ENCODE results near the gene ANKRD11. TPM values are rescaled to one million over a fixed set of nuclear protein-coding genes. Genes with fewer than 3 reads are reported as not detected.
"Not testable (repeated sequence)": the region's sequence is repeated elsewhere in the genome, so short reads cannot be mapped to it uniquely, and the experiment has no call there.

ANKRD11 gene
- total RNA-seq, 2 experiments from 2014 or later, result 144 to 145 TPM

- no peaks in the 10 kb centered on the region for H3K9me3 Mint-ChIP-seq (ENCODE audit: low read depth)
- CTCF ChIA-PET, result interaction anchor here (0.7 to 1.1 kb wide), 2 partner anchors 63 to 66 kb away, joined by 3 read pairs; no protein-coding TSS in a partner anchor
- peaks cover 98% of the 10 kb centered on the region for H3K4me1 Mint-ChIP-seq
- peak overlapping the region; percentile 64 for H3K27ac Mint-ChIP-seq
- DNase-seq (peak; percentile 36), ATAC-seq (no peak)
- peaks cover 16% of the 10 kb centered on the region for H3K36me3 Mint-ChIP-seq (ENCODE audit: low read depth)
- no peaks in the 10 kb centered on the region for H3K27me3 Mint-ChIP-seq
- intact Hi-C loops (cut with DNase I, micrococcal nuclease), result no loop called here
- POLR2A ChIA-PET, result no interaction called here
- peak overlapping the region; percentile 15 for H3K4me3 Mint-ChIP-seq
Measured at GRCh38 chr16:89442588-89442987, 47.8 kb downstream of the ANKRD11 start.

- intact Hi-C loops (cut with DNase I, micrococcal nuclease), result loop anchor here (2.0 kb wide), 3 partner anchors 17 to 45 kb away; no protein-coding TSS in a partner anchor
- peaks cover 95% of the 10 kb centered on the region for H3K4me1 Mint-ChIP-seq
- CTCF ChIA-PET, result no interaction called here
- no peak overlapping the region for H3K4me3 Mint-ChIP-seq
- peak overlapping the region; percentile 77 for H3K27ac Mint-ChIP-seq
- DNase-seq (no peak), ATAC-seq (no peak)
- POLR2A ChIA-PET, result no interaction called here
- peaks cover 5% of the 10 kb centered on the region for H3K9me3 Mint-ChIP-seq (ENCODE audit: low read depth)
- peaks cover 30% of the 10 kb centered on the region for H3K36me3 Mint-ChIP-seq (ENCODE audit: low read depth)
- H3K27me3 Mint-ChIP-seq, result no peaks in the 10 kb centered on the region
Measured at GRCh38 chr16:89439659-89440058, 50.7 kb downstream of the ANKRD11 start.

DNA sequence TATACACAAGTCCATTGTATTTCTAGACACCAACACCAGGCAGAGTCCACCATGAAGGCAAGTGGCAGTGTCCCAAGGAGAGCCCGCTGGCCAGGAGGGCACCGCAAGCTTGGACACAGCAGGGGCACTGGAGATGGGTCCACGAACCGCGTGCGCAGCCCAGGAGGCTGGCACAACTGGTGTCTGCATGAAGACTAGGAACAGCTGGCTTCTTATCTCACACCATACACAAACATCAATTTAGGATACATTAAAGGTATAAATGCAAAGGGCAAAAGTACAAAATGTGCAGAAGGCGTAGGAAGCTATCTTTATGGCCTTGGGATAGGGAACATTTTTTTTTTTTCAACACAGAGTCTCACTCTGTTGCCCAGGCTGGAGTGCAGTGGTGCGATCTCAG is 52.4 kb downstream of the ANKRD11 start:
- intact Hi-C loops (cut with DNase I, micrococcal nuclease), result loop anchor here in 1 of 2 experiments (2.0 kb wide), 1 partner anchor 15 kb away; no protein-coding TSS in a partner anchor
- DNase-seq (no peak), ATAC-seq (no peak)
- Mint-ChIP-seq H3K4me3 (no peak overlapping the region), H3K36me3 (ENCODE audit: low read depth) (peaks cover 35% of the 10 kb centered on the region), H3K27ac (peak overlapping the region; percentile 72), H3K4me1 (peaks cover 89% of the 10 kb centered on the region), H3K9me3 (ENCODE audit: low read depth) (peaks cover 5% of the 10 kb centered on the region), H3K27me3 (no peaks in the 10 kb centered on the region)
- ChIA-PET CTCF (interaction anchor here (0.7 kb wide), 1 partner anchor 70 kb away, joined by 3 read pairs; no protein-coding TSS in a partner anchor), POLR2A (no interaction called here)

DNA sequence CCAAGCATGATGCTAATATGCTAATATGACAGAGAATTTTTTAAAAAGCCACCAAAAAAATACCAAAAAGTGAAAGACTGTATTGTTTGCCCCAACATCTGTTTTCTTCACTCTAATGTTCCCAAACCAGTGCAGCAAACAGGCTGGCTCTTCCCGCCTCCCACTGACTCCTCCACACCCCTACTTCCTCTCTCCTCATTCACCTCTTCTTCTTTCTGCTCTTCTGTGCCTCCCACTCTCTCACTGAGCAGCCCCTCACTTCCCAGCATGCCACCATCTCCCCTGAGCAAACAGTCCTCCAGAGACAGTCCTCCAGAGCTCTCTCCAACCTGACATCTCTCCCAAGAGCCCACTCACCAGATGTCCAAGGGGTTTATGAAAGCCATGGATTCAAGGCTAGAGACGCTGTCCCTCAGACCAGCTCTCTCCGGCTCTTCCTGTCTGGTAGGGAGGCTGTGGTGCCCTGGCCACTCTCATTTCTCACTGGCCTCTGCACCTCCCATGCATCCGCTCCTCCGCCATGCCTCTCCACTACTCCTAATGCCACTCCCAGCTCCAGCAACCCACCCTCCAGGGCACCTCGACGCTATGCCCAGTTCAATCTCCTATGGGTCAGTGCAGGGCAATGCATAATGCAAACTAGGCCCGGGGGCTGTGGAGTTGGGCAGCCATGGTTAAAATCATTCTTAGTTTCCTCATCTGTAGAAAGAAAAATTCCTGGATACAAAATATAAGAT is 52.9 kb downstream of the ANKRD11 start:
- Mint-ChIP-seq H3K27me3 (no peaks in the 10 kb centered on the region), H3K27ac (peak overlapping the region; percentile 10), H3K4me1 (peaks cover 83% of the 10 kb centered on the region), H3K9me3 (ENCODE audit: low read depth) (peaks cover 5% of the 10 kb centered on the region), H3K36me3 (ENCODE audit: low read depth) (peaks cover 35% of the 10 kb centered on the region), H3K4me3 (no peak overlapping the region)
- ChIA-PET CTCF (interaction anchor here (0.7 to 1.2 kb wide), 3 partner anchors 30 to 69 kb away, joined by 3 read pairs; no protein-coding TSS in a partner anchor), POLR2A (interaction anchor here (0.6 kb wide), 1 partner anchor 42 kb away, joined by 13 read pairs; no protein-coding TSS in a partner anchor)
- no peak for ATAC-seq
- DNase-seq, result no peak
- intact Hi-C loops (cut with DNase I, micrococcal nuclease), result no loop called here

- Mint-ChIP-seq H3K9me3 (ENCODE audit: low read depth) (peaks cover 5% of the 10 kb centered on the region), H3K4me1 (peaks cover 74% of the 10 kb centered on the region), H3K27ac (no peak overlapping the region), H3K4me3 (no peak overlapping the region), H3K36me3 (ENCODE audit: low read depth) (peaks cover 32% of the 10 kb centered on the region), H3K27me3 (no peaks in the 10 kb centered on the region)
- intact Hi-C loops (cut with DNase I, micrococcal nuclease), result no loop called here
- ChIA-PET POLR2A (interaction anchor here (1.1 kb wide), 1 partner anchor 24 kb away, joined by 4 read pairs; no protein-coding TSS in a partner anchor), CTCF (interaction anchor here (0.7 to 2.0 kb wide), 5 partner anchors 9 to 76 kb away, joined by 3 to 12 read pairs (median 3); no protein-coding TSS in a partner anchor)
- no peak for ATAC-seq
- DNase-seq, result no peak
Measured at GRCh38 chr16:89436366-89436765, 54.0 kb downstream of the ANKRD11 start.

DNA sequence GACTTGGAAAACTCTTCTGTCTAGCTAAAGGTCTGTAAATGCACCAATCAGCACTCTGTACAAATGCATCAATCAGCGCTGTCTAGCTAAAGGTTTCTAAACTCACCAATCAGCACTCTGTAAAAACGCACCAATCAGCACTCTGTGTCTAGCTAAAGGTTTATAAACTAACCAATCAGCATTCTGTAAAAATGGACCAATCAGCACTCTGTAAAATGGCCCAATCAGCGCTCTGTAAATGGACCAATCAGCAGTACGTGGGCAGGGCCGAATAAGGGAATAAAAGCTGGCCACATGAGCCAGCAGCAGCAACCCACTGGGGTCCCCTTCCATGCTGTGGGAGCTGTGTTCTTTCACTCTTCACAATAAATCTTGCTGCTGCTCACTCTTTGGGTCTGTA is 55.3 kb downstream of the ANKRD11 start:
- peak overlapping the region; percentile 64 for H3K4me3 Mint-ChIP-seq
- H3K36me3 Mint-ChIP-seq (ENCODE audit: low read depth), result peaks cover 23% of the 10 kb centered on the region
- H3K27me3 Mint-ChIP-seq; intact Hi-C loops (cut with DNase I, micrococcal nuclease); DNase-seq; H3K9me3 Mint-ChIP-seq (ENCODE audit: low read depth): not testable (repeated sequence)
- ATAC-seq, result peak; percentile 37
- ChIA-PET POLR2A (interaction anchor here (0.6 to 1.4 kb wide), 5 partner anchors 11 to 68 kb away, joined by 3 to 6 read pairs (median 4); no protein-coding TSS in a partner anchor), CTCF (interaction anchor here (1.1 to 2.0 kb wide), 6 partner anchors 10 to 74 kb away, joined by 3 to 12 read pairs (median 4); no protein-coding TSS in a partner anchor)
- H3K4me1 Mint-ChIP-seq, result peaks cover 61% of the 10 kb centered on the region
- peak overlapping the region; percentile 88 for H3K27ac Mint-ChIP-seq

GRCh38 chr16:89434490-89434889 is 55.9 kb downstream of the ANKRD11 start:
- intact Hi-C loops (cut with DNase I, micrococcal nuclease), result no loop called here
- no peak overlapping the region for H3K4me3 Mint-ChIP-seq
- H3K9me3 Mint-ChIP-seq (ENCODE audit: low read depth), result peaks cover 5% of the 10 kb centered on the region
- peak overlapping the region; percentile 56 for H3K27ac Mint-ChIP-seq
- peaks cover 23% of the 10 kb centered on the region for H3K36me3 Mint-ChIP-seq (ENCODE audit: low read depth)
- DNase-seq (no peak), ATAC-seq (no peak)
- H3K4me1 Mint-ChIP-seq, result peaks cover 56% of the 10 kb centered on the region
- no peaks in the 10 kb centered on the region for H3K27me3 Mint-ChIP-seq
- CTCF ChIA-PET, result interaction anchor here (1.1 to 2.0 kb wide), 5 partner anchors 11 to 22 kb away, joined by 3 to 12 read pairs (median 4); no protein-coding TSS in a partner anchor
- POLR2A ChIA-PET, result interaction anchor here (0.9 to 1.4 kb wide), 2 partner anchors 12 to 57 kb away, joined by 4 read pairs; no protein-coding TSS in a partner anchor

DNA sequence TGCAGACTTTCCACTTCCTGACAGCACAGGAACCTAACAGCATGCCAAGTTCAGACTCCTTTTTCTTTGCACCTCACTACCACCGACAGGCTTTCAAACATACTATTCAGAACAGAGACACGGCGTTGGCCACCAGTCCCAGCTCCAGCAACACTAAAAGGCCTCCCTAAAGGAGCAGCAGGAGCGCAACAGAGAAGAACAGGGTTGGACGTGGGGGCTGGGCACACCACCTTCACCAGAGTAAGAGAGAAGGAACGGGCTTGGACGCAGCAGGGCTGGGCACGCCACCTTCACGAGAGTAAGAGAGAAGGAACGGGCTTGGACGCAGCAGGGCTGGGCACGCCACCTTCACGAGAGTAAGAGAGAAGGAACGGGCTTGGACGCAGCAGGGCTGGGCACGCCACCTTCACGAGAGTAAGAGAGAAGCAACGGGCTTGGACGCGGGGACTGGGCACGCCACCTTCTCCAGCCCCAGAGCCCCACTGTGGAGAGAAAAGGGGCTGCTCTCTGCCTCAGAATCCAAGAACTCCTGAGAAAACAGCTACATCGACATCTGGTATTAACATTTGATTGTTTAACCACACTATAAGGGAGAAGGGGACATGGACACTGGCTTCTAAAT is 56.9 kb downstream of the ANKRD11 start:
- DNase-seq; POLR2A ChIA-PET; H3K27me3 Mint-ChIP-seq; H3K4me3 Mint-ChIP-seq; intact Hi-C loops (cut with DNase I, micrococcal nuclease); ATAC-seq; H3K9me3 Mint-ChIP-seq (ENCODE audit: low read depth); H3K27ac Mint-ChIP-seq; CTCF ChIA-PET: not testable (repeated sequence)
- Mint-ChIP-seq H3K36me3 (ENCODE audit: low read depth) (peaks cover 23% of the 10 kb centered on the region), H3K4me1 (peaks cover 45% of the 10 kb centered on the region)

- H3K4me3 Mint-ChIP-seq, result no peak overlapping the region
- intact Hi-C loops (cut with DNase I, micrococcal nuclease), result no loop called here
- CTCF ChIA-PET, result interaction anchor here (1.7 kb wide), 1 partner anchor 22 kb away, joined by 5 read pairs; no protein-coding TSS in a partner anchor
- no peak overlapping the region for H3K27ac Mint-ChIP-seq
- DNase-seq (no peak), ATAC-seq (peak; percentile 18)
- POLR2A ChIA-PET, result no interaction called here
- peaks cover 38% of the 10 kb centered on the region for H3K4me1 Mint-ChIP-seq
- peaks cover 5% of the 10 kb centered on the region for H3K9me3 Mint-ChIP-seq (ENCODE audit: low read depth)
- peaks cover 22% of the 10 kb centered on the region for H3K36me3 Mint-ChIP-seq (ENCODE audit: low read depth)
- H3K27me3 Mint-ChIP-seq, result no peaks in the 10 kb centered on the region
Measured at GRCh38 chr16:89431630-89432029, 58.7 kb downstream of the ANKRD11 start.

- intact Hi-C loops (cut with DNase I, micrococcal nuclease), result no loop called here
- H3K27ac Mint-ChIP-seq, result no peak overlapping the region
- H3K4me1 Mint-ChIP-seq, result peaks cover 39% of the 10 kb centered on the region
- H3K36me3 Mint-ChIP-seq (ENCODE audit: low read depth), result peaks cover 26% of the 10 kb centered on the region
- CTCF ChIA-PET, result interaction anchor here (1.7 kb wide), 1 partner anchor 22 kb away, joined by 5 read pairs; no protein-coding TSS in a partner anchor
- DNase-seq, result no peak
- no peaks in the 10 kb centered on the region for H3K27me3 Mint-ChIP-seq
- H3K4me3 Mint-ChIP-seq, result no peak overlapping the region
- no peak for ATAC-seq
- POLR2A ChIA-PET, result no interaction called here
- peaks cover 5% of the 10 kb centered on the region for H3K9me3 Mint-ChIP-seq (ENCODE audit: low read depth)
Measured at GRCh38 chr16:89431158-89431584, 59.2 kb downstream of the ANKRD11 start.

- Mint-ChIP-seq H3K9me3 (ENCODE audit: low read depth) (peaks cover 4% of the 10 kb centered on the region), H3K36me3 (ENCODE audit: low read depth) (peaks cover 25% of the 10 kb centered on the region), H3K27ac (no peak overlapping the region), H3K4me3 (no peak overlapping the region), H3K4me1 (peaks cover 39% of the 10 kb centered on the region), H3K27me3 (no peaks in the 10 kb centered on the region)
- ChIA-PET POLR2A (no interaction called here), CTCF (no interaction called here)
- intact Hi-C loops (cut with DNase I, micrococcal nuclease), result no loop called here
- ATAC-seq (no peak), DNase-seq (no peak)
Measured at GRCh38 chr16:89430436-89431157, 59.8 kb downstream of the ANKRD11 start.

All from activated CD4-positive, alpha-beta T cell treated with anti-CD3 and anti-CD28 coated beads for 36 hours (primary cell).